Nephron (organoid): ENCODE data around the gene WDR74.
"Not testable (repeated sequence)": the region's sequence is repeated elsewhere in the genome, so short reads cannot be mapped to it uniquely, and the experiment has no call there.

Experiments used
- H3K27ac Mint-ChIP-seq, 3 experiments: 2 replicates each; pipeline ENCODE4 v1.8.0; 2020; ENCODE audit warnings: mixed read lengths in 3 of 3, mild to moderate bottlenecking in 2 of 3, moderate library complexity in 1 of 3
- H3K27me3 Mint-ChIP-seq: 2 replicates; pipeline ENCODE4 v1.8.0; 2021; ENCODE audit warnings: low read depth, mild to moderate bottlenecking, moderate library complexity, mixed read lengths
- H3K36me3 Mint-ChIP-seq: 2 replicates; pipeline ENCODE4 v1.8.0; 2020; ENCODE audit warnings: low read depth, mixed read lengths
- H3K4me1 Mint-ChIP-seq: 2 replicates; pipeline ENCODE4 v1.8.0; 2020; ENCODE audit warnings: mixed read lengths
- H3K4me3 Mint-ChIP-seq, 3 experiments: 2 replicates each; pipeline ENCODE4 v1.8.0; 2020; ENCODE audit warnings: mild to moderate bottlenecking in 3 of 3, mixed read lengths in 3 of 3, moderate library complexity in 2 of 3
- H3K9me3 Mint-ChIP-seq: 2 replicates; pipeline ENCODE4 v1.8.0; 2020; ENCODE audit warnings: mixed read lengths
- TF ChIP-seq, protein P1 (sequence below), 3 experiments: fragments of 200-600 bp; sonication (generic); IDR thresholded peaks; one replicate each; pipeline ENCODE4 v1.5.0; 2021; ENCODE audit warnings: antibody characterized with exemption in 3 of 3; ENCODE audit not compliant: unreplicated experiment in 3 of 3

WDR74 gene

DNA sequence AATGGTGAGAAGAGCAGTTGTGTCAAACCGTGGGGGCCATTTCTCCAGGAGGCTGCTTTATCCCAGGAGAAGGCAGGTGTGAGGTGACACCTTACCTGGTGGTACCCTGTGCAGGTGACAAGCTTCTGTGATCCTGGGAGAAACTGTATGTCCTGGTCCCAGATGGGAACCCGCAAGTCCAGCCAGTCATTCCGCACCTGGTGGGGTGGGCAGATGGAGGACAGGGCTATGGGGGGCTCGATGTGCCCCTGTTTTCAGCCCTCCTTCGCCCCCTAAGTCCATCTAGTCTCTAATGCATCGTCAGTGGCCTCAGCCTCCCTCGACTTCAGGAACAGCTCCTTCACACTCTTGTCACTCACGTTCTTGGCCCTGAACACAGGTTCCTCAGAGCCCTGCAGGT lies 4.1 kb downstream of the WDR74 start:
- Mint-ChIP-seq H3K9me3 (no peaks in the 10 kb centered on the region), H3K4me1 (peaks cover 20% of the 10 kb centered on the region), H3K27me3 (no peaks in the 10 kb centered on the region), H3K4me3 (peak overlapping the region; percentile 42 to 84 (median 44)), H3K36me3 (peaks cover 28% of the 10 kb centered on the region), H3K27ac (no peak overlapping the region)
- TF ChIP-seq, protein P1, sequence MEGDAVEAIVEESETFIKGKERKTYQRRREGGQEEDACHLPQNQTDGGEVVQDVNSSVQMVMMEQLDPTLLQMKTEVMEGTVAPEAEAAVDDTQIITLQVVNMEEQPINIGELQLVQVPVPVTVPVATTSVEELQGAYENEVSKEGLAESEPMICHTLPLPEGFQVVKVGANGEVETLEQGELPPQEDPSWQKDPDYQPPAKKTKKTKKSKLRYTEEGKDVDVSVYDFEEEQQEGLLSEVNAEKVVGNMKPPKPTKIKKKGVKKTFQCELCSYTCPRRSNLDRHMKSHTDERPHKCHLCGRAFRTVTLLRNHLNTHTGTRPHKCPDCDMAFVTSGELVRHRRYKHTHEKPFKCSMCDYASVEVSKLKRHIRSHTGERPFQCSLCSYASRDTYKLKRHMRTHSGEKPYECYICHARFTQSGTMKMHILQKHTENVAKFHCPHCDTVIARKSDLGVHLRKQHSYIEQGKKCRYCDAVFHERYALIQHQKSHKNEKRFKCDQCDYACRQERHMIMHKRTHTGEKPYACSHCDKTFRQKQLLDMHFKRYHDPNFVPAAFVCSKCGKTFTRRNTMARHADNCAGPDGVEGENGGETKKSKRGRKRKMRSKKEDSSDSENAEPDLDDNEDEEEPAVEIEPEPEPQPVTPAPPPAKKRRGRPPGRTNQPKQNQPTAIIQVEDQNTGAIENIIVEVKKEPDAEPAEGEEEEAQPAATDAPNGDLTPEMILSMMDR (IDR thresholded peaks at IDR 0.05; ENCODE audit: unreplicated experiment in 3 of 3) = no peak

DNA sequence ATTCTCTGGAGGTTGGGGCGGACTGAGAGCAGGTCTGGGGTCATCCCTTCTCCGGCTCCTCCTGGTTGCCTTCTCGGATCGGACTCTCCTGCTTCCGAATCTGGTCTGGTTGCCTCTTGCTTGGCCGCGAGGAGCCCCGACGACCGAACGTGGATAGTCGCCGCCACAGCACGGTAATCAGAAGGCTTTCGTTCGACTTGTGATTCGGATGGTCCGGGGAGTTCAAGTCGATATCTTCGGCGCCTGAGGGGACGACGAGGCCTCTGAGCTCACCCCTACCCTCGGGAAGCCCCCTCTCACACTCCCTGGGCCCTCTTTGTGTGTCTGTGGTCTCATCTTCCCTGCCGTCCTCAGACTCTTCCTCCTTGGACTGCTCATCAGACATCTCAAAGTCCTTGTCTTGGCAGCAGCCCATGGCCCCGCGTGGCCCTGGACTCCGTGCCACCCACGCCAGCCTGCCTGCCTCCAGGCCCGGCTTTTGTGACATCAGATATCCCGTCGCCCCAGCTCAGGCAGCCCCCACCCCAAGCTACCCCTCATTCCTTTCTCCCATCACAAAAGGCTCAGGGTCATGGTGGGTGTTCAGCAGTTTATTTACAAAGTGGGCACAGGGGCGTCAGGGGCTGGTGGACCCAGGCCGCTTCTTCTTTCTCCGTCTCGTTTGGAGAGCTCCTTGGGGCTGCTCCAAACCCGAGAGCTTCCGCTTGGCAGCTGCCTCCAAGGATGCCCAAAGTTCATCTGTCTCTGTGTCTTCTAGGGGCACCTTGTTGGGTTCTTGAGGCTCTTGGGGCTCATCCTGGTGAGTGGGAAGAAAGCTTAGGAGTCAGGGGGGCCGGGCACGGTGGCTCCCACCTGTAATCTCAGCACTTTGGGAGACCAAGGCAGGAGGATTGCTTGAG lies 6.8 kb downstream of the WDR74 start, which contains the start of gene TEX54:
Gene TEX54 (minus strand): TSS at position 506 of the 899 bp plus-strand sequence.
- no peaks in the 10 kb centered on the region for H3K9me3 Mint-ChIP-seq
- TF ChIP-seq, protein P1 (IDR thresholded peaks at IDR 0.05; ENCODE audit: unreplicated experiment in 3 of 3) = no peak
- H3K4me1 Mint-ChIP-seq = peaks cover 19% of the 10 kb centered on the region
- H3K36me3 Mint-ChIP-seq = peaks cover 31% of the 10 kb centered on the region
- no peaks in the 10 kb centered on the region for H3K27me3 Mint-ChIP-seq
- H3K27ac Mint-ChIP-seq = peak within 1 kb of the TSS; percentile 96 to 98 (median 98)
- peak within 1 kb of the TSS; percentile 91 to 93 (median 91) for H3K4me3 Mint-ChIP-seq

DNA sequence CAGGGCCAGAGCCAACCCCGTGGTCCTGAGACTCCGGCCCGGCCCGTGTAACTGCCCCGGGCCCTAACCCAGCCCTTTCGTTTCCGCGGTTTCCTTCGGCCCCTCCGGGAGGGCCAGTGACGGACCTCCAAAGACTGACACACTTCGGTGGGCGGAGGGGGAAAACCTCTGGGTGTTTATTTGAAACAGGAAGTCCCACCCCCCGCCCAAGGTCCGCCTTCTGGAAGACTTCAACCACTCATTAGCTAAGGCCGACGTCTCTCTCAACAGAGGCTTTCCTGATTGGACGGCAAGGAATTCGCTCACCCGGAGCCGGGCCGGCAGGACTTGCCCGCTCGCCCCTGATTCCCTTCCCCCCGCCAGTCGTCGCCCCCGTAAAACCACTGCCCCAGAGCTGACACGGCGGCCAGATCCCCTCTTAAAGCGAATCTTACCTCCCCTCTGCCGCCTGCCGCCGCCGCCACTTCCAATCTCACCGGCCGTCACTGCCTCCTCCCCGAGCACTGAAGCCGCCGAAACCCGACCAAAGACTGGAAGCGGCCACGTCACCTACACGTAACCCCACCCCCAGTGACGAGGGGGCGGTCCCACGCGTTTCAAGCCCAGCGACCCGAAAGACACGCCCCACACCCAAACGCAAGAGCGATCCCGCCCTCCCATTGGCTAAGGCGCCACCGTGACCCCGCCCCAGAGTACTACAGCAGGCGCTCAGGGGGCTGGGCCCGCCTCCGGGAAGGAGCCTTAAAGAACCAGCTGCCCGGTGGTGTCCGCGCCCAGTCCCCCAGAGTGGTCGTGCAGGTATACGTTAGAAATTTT lies 7.7 kb downstream of the WDR74 start, which contains the start of gene STX5:
Gene STX5 (minus strand): TSS at position 532 of the 816 bp plus-strand sequence. CDS start 808 bp downstream, outside the sequence.
- peaks cover 19% of the 10 kb centered on the region for H3K4me1 Mint-ChIP-seq
- no peaks in the 10 kb centered on the region for H3K27me3 Mint-ChIP-seq
- H3K36me3 Mint-ChIP-seq = peaks cover 36% of the 10 kb centered on the region
- TF ChIP-seq, protein P1 (IDR thresholded peaks at IDR 0.05; ENCODE audit: unreplicated experiment in 3 of 3) = no peak
- H3K4me3 Mint-ChIP-seq = peak within 1 kb of the TSS; percentile 91 to 93 (median 91)
- H3K9me3 Mint-ChIP-seq = no peaks in the 10 kb centered on the region
- H3K27ac Mint-ChIP-seq = peak within 1 kb of the TSS; percentile 96 to 98 (median 98)

DNA sequence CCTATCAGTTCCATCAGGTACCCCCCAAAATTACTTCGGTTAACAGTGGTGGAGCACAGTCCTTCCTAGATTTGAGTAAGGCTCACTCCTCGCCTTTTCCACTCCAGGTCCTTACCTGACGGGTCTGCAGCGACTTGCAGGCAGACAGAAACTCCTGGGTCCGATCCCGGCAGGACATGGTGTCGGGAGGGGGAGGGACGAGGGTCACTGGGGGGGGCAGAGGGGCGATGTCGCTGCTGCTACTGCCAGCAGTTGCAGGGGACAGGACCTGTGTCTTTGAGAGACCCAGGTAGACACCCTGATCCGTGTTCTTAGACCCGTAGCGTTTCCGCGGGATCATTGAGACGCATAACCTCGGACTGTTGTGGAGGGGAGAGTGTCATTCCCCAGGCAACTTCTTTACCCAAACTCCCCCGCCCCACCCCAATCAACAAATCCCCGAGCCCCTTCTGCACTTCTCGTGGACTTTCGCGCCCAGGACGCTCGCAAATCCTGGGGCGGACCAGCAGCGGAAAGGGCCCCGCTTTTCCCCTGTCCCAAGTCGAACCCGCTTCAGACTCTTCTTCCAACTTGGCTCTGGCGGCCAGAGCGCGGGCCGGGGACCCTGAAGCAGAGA lies 8.4 kb downstream of the WDR74 start:
- Mint-ChIP-seq H3K4me1 (peaks cover 19% of the 10 kb centered on the region), H3K4me3 (peak overlapping the region; percentile 91 to 93 (median 91)), H3K9me3 (no peaks in the 10 kb centered on the region), H3K36me3 (peaks cover 31% of the 10 kb centered on the region), H3K27me3 (no peaks in the 10 kb centered on the region), H3K27ac (peak overlapping the region; percentile 96 to 98 (median 98))
- TF ChIP-seq, protein P1 (IDR thresholded peaks at IDR 0.05; ENCODE audit: unreplicated experiment in 3 of 3) = no peak

DNA sequence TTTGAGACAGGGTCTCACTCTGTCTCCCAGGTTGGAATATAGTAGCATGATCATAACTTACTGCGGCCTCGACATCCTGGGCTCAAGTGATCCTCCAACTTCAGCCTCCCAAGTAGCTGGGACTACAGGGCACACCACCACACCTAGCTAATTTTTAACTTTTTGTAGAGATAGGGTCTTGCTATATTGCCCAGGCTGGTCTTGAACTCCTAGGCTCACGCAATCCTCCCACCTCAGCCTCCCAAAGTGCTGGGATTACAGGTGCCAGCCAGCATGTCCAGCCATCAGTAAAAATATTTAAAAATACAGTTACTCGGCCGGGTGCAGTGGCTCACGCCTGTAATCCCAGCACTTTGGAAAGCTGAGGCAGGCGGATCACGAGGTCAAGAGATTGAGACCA lies 11.3 kb downstream of the WDR74 start:
- not testable (repeated sequence) for H3K9me3 Mint-ChIP-seq, H3K27me3 Mint-ChIP-seq, H3K4me3 Mint-ChIP-seq, H3K27ac Mint-ChIP-seq
- peaks cover 13% of the 10 kb centered on the region for H3K4me1 Mint-ChIP-seq
- peaks cover 39% of the 10 kb centered on the region for H3K36me3 Mint-ChIP-seq

DNA sequence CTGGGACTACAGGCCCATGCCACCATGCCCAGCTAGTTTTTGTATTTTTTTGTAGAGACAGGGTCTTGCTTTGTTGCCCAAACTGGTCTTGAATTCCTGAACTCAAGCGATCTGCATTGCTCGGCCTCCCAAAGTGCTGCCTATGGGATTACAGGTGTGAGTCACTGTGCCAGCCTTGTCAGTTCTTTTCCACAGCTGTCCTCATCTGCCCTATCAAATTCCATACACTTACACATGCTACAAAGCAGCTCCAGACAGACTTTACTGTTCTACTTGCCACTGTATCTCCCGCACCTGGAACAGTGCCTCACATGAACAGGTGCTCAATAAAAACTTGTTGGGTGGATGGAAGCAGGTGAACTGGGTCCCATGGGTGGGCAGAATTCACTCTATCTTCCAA lies 15.7 kb downstream of the WDR74 start:
- H3K4me1 Mint-ChIP-seq = no peaks in the 10 kb centered on the region
- no peak overlapping the region for H3K27ac Mint-ChIP-seq
- TF ChIP-seq, protein P1 (IDR thresholded peaks at IDR 0.05; ENCODE audit: unreplicated experiment in 3 of 3) = no peak
- H3K36me3 Mint-ChIP-seq = peaks cover 59% of the 10 kb centered on the region
- H3K4me3 Mint-ChIP-seq = no peak overlapping the region
- no peaks in the 10 kb centered on the region for H3K27me3 Mint-ChIP-seq
- H3K9me3 Mint-ChIP-seq = no peaks in the 10 kb centered on the region
